T-helper 9 cell (primary cell): ENCODE results near the gene DUS1L.

Source experiments
- DNase-seq: peaks from one replicate; pipeline ENCODE4 v3.0.0-alpha.2; 2020

Gene DUS1L

DNA sequence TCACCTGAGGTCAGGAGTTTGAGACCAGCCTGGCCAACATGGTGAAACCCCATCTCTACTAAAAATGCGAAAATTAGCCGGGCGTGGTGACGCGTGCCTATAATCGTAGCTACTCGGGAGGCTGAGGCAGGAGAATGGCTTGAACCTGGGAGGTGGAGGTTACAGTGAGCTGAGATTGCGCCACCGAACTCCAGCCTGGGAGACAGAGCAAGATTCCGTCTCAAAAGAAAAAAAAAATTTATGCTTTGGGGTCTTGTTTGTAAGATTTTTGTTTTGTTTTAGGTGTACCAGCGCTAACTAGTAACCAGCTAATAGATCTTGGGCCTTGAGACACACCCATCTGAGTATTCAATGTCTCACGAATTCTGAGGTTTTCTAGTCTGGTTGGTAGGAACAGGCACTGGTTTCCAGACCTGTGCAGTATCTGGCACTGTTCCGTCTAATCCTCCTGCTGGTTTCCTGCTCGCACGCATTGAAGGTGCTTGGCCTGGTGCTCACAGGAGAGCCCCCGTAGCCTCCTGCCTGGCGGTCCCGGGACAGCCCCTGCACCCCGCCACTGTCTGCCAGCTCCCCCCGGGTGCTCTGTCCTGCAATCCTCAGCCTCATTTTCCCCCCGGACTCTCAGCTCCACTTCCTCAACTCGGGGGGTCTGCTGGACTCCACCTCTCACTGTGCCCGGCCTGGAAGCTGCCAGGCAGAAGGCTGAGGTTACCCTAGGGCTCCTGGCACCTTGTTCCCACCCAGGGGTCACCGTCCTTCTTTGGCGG lies 10.6 kb upstream of the DUS1L start:
- DNase-seq, result no peak

- no peak for DNase-seq
Observed at GRCh38 chr17:82073446-82073845, 7.8 kb upstream of the DUS1L start.

DNA sequence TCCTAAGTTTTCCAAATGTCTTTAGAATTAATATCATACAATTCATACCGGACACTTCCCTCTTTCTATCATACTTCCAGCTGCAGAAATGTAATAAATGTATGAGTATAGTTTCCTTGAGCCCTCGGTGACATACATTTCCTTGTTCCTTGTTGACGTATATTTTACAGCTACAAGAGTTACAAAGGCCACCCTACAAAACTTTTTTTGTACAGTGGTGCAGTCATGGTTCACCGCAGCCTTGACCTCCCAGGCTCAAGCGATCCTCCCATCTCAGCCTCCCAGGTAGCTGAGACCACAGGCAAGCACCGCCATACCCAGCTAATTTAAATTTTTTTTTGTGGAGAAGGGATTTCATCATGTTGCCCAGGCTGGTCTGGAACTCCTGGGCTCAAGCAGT lies 7.2 kb upstream of the DUS1L start:
- DNase-seq, result no peak

DNA sequence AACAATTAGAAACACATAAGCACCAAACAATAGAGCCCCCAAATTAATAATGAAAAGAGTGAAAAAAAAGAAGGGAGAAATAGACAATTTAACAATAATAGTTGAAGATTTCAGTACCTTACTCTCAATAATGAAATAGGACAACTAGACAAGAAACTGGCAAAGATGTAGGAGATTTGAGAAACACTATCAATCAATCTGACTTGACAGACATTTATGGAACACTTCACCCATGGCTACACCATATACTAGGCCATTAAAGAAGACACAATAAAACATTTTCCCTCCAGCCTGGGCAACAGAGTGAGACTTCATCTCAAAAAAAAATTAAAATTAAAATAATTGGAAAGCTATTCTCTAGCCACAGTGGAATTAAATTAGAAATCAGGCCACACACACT lies 5.0 kb upstream of the DUS1L start:
- DNase-seq, result no peak

DNA sequence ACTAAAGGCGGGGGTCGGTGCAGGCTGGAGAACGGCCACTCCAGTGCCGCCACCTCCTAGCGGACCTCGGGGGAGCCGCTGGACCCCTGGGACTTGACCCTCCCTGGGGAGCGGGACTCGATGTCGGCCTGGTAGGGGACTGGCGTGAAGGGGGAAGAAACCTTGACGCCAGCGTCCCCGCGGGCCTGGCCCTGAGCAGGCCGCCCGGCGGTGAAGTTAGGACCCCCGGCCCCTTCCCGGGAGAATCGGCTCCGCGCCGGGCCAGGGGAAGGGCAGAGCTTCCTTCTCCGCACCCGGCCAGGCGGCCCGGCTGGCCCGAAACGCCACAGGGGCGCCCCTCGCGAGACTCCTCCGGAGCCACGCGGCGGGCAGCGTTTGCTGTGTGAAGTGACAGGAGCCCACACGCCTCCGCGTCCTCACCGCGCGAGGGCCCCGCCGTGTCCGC lies 389 bp downstream of the DUS1L start:
- DNase-seq, result no peak

DNA sequence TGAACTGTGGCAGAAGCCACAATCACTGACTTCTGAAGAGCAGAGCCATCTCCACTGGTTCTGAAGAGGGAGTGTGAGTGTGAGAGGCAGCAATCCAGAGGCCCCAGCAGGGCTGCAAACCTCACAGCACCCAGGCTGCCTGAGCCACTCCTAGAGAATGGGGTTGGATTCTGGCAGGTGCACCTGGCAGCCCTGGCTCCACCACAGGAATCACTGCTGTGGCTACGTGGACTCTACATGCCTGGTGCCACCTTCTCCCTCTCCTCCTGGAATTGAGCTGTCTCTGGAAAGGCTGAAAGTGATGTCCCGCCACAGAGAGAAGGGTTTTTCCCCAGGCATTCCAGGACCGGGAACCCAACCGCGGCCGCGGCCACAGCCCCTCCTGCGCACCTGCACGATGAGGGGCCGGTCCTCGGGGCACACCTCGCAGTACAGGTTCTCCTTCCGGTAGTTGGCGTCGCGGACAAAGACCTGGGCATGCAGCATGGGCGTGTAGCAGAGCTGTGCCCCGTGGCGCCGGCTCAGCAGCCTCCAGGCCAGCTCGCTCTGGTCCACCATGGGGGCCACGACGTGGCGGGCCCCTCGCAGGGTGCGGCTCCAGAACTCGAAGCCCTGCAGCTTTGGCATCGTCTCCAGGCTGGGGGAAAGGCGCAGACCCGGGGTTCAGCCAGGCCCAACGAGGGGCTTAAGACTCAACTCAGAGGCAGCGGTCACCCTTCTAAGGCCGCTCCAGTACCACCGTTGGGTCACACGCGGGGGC lies 991 bp downstream of the DUS1L start:
- DNase-seq, result no peak

DNA sequence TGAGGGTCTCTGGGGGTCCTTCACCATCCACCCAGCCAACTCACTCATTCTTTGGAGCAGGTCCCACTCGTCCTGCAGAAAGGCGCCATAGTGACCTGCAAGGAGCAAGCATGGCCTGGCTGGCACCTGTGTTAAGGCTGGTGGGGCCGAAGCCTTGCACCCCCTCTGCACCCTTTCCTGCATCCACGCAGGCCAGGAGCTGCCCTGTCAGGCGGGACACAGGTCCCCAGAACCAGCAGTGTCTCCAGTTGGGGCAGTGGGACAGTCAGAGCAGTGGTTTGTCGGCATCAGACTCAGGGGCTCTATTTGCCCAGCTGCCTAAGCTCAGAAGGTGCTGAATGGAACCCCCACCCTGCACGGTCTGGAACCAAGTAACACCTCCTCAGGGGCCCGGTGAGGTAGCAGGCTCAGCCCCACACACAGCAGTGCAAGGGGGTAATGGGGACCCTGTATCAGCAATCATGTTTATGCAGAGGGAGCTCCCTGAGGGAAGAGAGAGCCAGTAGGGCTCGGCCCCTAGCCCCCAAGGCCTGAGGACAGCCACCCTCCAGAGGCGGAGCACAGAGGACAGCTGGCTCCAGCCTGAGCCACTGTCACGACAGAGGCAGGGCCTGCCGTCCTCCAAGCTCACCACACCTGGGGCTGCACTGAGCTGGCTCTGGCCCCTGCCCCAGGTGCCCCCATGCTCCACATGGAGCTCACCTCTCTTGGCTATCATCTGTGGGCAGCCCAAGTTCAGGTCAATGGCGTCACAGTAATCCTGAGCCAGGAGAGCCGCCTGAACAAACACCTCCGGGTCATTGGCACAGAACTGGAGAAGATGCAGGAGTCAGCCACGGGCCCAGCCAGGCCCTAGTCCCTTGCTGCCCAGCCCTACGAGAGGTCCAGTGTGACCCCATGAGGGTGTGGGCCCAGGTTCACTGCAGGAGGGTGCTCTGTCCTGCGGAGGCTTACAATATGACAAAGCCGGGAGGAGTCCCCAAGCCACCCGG lies 1.9 kb downstream of the DUS1L start:
- DNase-seq, result no peak

DNA sequence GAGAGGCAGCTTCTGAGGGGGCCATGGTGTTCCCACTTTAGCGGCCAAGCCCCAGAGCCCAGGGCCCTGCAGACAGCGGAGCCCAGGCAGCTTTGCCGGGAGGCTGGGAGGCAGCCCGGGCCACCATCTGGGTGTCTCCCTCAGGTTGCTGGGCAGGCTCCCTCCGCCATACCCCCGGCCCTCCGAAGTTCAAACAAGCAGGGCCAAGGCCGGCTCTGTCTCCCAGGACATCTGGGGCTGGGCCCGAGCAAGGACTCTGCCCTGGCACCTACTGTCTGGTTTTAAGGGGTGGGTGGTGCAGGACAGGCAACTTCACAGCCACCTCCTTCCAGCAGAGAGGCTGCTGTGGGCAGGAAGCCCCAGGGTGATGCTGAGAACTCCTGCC lies 2.6 kb downstream of the DUS1L start:
- no peak for DNase-seq

- no peak for DNase-seq
Observed at GRCh38 chr17:82062076-82062983, 3.3 kb downstream of the DUS1L start.

- DNase-seq, result no peak
Observed at GRCh38 chr17:82061047-82061925, 4.3 kb downstream of the DUS1L start.

GRCh38 chr17:82060614-82061013 lies 5.0 kb downstream of the DUS1L start:
- DNase-seq, result no peak

DNA sequence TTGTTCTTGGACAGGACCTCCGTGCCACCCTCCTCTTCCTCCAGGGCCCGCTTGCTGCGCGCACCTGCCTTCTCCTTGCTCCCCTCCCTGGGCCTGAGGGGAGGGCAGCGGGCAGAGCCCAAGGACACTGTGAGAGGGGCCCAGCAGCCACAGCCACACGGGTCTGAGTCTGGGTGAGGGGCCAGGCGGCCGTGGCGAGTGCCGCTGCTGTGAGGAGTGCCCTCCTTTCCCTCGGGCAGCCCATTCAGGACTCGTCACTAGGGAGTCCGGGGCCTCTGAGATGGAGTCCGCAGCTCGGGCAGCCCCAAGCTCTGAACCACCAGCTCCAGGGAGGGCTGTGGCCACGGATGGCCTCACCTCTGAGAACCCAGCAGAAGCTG lies 5.6 kb downstream of the DUS1L start:
- no peak for DNase-seq

DNA sequence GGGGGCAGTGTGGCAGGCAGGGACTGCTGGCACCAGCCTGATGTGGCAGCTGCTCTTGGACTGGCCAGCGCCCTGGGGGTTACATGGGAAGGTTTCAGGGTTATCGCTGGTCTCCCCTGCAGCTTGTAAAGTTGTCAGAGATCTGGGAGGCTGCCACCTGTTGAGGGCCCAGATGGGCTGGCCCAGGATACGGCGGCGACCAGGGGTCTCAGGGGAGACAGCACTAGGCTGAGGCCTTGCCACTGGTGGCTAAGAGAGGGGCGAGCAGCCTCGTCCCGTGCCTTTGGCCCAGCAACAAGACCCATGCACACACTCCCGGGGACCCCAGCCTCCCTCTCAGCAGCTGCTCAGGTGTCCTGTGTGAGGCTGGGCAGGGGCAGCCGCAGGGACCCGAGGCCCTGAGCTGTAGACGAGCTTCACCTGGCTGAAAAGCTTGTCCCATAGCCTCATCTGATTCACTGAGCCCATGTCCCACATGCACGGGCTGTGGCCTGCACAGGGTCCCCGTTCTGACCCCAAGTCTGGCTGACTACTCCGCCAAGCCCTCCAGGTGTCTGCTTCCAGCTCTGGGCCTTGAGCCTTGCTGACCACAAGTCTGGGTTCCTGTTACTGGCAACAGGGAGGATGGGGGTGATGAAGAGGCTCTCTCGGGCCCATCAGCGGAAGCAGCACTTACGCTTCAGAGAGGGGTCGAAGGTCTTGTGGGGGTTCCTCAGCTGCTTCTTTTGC lies 6.2 kb downstream of the DUS1L start:
- DNase-seq, result no peak

DNA sequence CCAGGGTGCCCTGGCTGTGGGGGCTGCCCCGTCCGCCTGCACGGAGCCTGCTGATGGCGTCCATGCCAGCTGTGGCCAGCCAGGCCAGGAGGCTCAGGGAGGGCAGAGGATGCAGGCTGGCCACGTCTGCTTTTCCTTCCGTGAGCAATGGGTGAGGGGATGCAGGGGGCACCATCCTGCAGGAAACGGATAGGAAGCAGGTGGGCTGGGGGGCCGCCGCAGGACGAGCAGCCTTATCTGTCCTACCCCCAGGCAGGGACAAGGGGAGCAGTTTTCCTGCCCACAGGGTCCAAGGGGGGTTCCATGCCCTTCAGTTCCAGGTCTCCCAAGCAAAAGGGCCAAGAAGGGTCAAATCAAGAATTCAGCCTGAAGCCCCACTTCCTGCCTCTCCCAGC lies 6.8 kb downstream of the DUS1L start:
- no peak for DNase-seq

GRCh38 chr17:82058230-82058854 lies 7.3 kb downstream of the DUS1L start:
- DNase-seq, result no peak

- no peak for DNase-seq
Observed at GRCh38 chr17:82056729-82057621, 8.6 kb downstream of the DUS1L start.

DNA sequence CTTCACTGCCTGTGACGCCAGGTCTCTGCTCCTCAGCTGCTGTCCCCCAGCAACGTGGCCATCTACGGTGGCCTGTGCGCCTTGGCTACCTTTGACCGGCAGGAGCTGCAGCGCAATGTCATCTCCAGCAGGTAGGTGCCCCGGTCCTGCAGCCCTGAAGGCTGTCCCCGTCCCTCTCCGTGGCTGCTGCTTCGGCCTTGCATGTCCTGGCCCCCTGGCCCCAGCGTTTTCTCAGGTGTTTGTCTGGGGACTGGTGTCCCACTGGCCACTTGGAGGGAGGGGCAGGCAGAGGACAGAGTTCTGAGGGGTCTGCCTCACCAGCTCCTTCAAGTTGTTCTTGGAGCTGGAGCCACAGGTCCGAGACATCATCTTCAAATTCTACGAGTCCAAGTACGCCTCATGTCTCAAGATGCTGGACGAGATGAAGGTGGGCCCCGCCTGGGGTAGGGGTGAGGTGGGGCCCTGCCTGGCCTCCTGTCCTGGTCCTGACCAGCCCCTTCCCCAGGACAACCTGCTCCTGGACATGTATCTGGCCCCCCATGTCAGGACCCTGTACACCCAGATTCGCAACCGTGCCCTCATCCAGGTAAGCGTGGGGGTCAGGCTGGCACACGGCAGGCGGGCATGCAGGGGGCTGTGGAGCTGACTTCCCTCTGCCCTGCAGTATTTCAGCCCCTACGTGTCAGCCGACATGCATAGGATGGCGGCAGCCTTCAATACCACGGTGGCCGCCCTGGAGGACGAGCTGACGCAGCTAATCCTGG lies 9.5 kb downstream of the DUS1L start:
- DNase-seq, result no peak
